ENCODE data around the gene ZNF628.
A peak's percentile ranks its signal among the peaks of the same experiment; 100 is the strongest.

ZNF628 gene

DNA sequence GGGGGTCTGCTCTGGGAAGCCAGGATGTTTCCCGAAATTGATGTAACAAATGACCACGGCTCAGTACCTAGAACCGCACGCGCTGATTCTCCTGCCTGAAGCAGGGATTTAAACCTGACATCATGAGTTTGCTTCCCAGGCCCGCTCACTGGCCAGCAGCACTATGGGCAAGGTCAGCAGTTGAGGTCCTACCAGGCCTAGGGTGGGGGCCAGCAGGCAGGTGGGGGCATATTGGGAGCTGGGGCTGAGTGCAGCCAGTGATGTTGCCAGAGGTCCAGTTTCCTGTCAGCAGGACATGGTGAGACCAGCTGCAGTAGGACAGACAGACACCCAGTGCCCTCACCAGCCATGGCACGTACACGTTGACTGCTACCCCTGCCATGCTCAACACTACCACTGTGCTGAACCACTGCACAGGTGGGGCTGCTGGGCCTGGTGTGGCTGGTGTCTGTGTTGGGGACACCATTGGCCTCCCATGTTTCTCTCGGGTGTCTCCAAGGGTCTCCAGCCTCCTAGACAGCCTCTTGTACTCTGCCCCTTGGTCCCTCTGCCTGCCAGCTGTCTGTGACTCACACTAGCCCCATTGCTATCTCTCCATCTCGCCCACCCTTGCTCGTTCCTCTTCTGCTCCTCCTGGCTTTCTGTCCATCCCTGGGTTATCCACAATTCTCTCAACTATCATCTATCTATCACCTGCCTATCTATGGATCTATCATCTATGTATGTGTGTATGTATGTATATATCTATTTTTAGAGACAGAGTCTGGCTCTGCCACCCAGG, 10.8 kb upstream of the ZNF628 start:
- Histone ChIP-seq H3K4me1 (ENCODE audit: insufficient read depth, low read length, poor library complexity, severe bottlenecking) (peaks cover 11% of the 10 kb centered on the region), H3K79me2 (ENCODE audit: insufficient read depth, low read length) (peaks cover 7% of the 10 kb centered on the region), H3K27me3 (ENCODE audit: insufficient read depth, low read length, poor library complexity, severe bottlenecking) (peaks cover 3% of the 10 kb centered on the region), H3F3A (ENCODE audit: low read depth) (no peaks in the 10 kb centered on the region), H4K20me1 (ENCODE audit: insufficient read depth, low read length, poor library complexity, severe bottlenecking) (peaks cover 2% of the 10 kb centered on the region), H3K36me3 (ENCODE audit: insufficient read depth, low read length) (no peaks in the 10 kb centered on the region), H3K4me2 (ENCODE audit: low read depth, low read length, poor library complexity, severe bottlenecking) (no peak overlapping the region), H3K4me3 (ENCODE audit: low read length, poor library complexity, severe bottlenecking) (no peak overlapping the region), H3K9ac (ENCODE audit: low read depth, low read length, poor library complexity, severe bottlenecking) (no peak overlapping the region), H3K9me2 (replicated peaks; ENCODE audit: low read depth, low read length) (no peaks in the 10 kb centered on the region), H3K9me3 (ENCODE audit: insufficient read depth, low read depth, low read length) (no peaks in the 10 kb centered on the region), H2AFZ (ENCODE audit: low read length) (no peak overlapping the region)
- no peak for TF ChIP-seq EZH2phosphoT487 (IDR thresholded peaks at IDR 0.05; ENCODE audit: borderline replicate concordance)
- TF ChIP-seq, protein P1, sequence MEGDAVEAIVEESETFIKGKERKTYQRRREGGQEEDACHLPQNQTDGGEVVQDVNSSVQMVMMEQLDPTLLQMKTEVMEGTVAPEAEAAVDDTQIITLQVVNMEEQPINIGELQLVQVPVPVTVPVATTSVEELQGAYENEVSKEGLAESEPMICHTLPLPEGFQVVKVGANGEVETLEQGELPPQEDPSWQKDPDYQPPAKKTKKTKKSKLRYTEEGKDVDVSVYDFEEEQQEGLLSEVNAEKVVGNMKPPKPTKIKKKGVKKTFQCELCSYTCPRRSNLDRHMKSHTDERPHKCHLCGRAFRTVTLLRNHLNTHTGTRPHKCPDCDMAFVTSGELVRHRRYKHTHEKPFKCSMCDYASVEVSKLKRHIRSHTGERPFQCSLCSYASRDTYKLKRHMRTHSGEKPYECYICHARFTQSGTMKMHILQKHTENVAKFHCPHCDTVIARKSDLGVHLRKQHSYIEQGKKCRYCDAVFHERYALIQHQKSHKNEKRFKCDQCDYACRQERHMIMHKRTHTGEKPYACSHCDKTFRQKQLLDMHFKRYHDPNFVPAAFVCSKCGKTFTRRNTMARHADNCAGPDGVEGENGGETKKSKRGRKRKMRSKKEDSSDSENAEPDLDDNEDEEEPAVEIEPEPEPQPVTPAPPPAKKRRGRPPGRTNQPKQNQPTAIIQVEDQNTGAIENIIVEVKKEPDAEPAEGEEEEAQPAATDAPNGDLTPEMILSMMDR (conservative IDR thresholded peaks at IDR 0.05; ENCODE audit: low read length) = no peak

DNA sequence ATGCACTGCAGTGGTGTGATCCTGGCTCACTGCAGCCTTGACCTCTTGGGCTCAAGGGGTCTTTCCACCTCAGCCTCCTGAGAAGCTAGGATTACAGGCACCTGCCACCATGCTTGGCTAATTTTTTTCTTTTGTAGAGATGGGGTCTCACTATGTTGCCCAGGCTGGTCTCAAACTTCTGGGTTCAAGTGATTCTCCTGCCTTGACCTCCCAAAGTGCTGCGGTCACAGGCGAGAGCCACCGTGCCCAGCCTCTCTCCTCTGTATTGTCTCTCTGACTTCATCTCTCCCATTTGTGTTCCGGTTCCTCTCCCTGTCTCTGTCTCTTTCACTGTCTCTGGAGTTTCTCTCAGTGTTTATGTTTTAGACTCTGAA, 10.2 kb upstream of the ZNF628 start:
- no peak overlapping the region for H3K4me3 ChIP-seq (ENCODE audit: low read length, poor library complexity, severe bottlenecking)
- H3K4me1 ChIP-seq (ENCODE audit: insufficient read depth, low read length, poor library complexity, severe bottlenecking) = peaks cover 6% of the 10 kb centered on the region
- no peak overlapping the region for H2AFZ ChIP-seq (ENCODE audit: low read length)

DNA sequence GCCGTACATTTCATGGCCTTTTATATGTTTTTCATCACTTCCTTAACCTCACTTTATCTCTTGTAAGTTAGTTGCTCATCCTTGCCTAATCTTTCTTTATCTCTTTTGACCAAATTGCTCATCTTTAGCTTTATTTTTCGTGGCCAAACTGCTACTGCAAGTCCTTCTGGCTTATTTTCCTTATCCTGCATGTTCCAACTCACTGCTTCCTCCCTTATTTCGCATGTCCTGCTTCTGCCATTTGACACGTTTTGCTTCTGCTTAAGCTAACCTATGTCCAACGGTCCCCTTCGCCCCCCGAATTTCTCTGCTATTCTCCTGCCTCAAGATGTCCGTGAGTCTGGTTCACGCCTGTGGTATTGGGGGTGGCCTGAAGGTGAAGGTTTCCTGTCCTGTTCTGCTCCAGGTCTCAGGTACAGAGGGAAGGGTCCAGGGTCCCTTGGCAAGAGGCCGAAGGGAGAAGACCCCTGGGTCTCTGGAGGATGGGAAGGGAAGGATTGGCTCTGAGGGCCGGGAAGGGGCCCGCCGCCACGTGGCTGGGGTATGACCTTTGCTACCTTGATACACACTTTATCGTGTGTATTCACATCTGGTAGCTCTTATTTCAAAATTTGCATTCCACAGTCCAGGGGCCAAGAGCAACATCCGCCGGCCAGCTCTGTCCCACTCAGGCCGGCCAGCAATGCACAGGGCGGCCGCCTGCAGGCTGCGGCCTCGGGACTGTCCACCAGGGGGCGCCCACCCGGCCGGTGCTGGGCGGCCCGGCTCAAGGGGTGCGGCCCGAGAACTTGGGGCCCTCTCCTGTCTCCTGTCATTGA, 9.0 kb upstream of the ZNF628 start:
- H3K79me2 ChIP-seq (ENCODE audit: insufficient read depth, low read length) = no peaks in the 10 kb centered on the region
- H3K4me1 ChIP-seq (ENCODE audit: insufficient read depth, low read length, poor library complexity, severe bottlenecking) = peaks cover 2% of the 10 kb centered on the region
- no peaks in the 10 kb centered on the region for H3K9me3 ChIP-seq (ENCODE audit: insufficient read depth, low read depth, low read length)
- H2AFZ ChIP-seq (ENCODE audit: low read length) = peak overlapping the region; percentile 77
- H4K20me1 ChIP-seq (ENCODE audit: insufficient read depth, low read length, poor library complexity, severe bottlenecking) = no peaks in the 10 kb centered on the region
- no peak overlapping the region for H3K4me2 ChIP-seq (ENCODE audit: low read depth, low read length, poor library complexity, severe bottlenecking)
- TF ChIP-seq, protein P1 (conservative IDR thresholded peaks at IDR 0.05; ENCODE audit: low read length) = peak; percentile 98
- no peak for TF ChIP-seq EZH2phosphoT487 (IDR thresholded peaks at IDR 0.05; ENCODE audit: borderline replicate concordance)
- no peak overlapping the region for H3K9ac ChIP-seq (ENCODE audit: low read depth, low read length, poor library complexity, severe bottlenecking)
- no peaks in the 10 kb centered on the region for H3K9me2 ChIP-seq (replicated peaks; ENCODE audit: low read depth, low read length)
- no peaks in the 10 kb centered on the region for H3K36me3 ChIP-seq (ENCODE audit: insufficient read depth, low read length)
- no peaks in the 10 kb centered on the region for H3F3A ChIP-seq (ENCODE audit: low read depth)
- H3K4me3 ChIP-seq (ENCODE audit: low read length, poor library complexity, severe bottlenecking) = no peak overlapping the region
- H3K27me3 ChIP-seq (ENCODE audit: insufficient read depth, low read length, poor library complexity, severe bottlenecking) = no peaks in the 10 kb centered on the region

More for the DNA sequence above, 10.2 kb upstream of the ZNF628 start:
- H3K36me3 ChIP-seq (ENCODE audit: insufficient read depth, low read length) = no peaks in the 10 kb centered on the region
- no peak overlapping the region for H3K4me2 ChIP-seq (ENCODE audit: low read depth, low read length, poor library complexity, severe bottlenecking)
- peaks cover 1% of the 10 kb centered on the region for H3K79me2 ChIP-seq (ENCODE audit: insufficient read depth, low read length)
- no peaks in the 10 kb centered on the region for H3F3A ChIP-seq (ENCODE audit: low read depth)
- H3K27me3 ChIP-seq (ENCODE audit: insufficient read depth, low read length, poor library complexity, severe bottlenecking) = peaks cover 1% of the 10 kb centered on the region
- H3K9ac ChIP-seq (ENCODE audit: low read depth, low read length, poor library complexity, severe bottlenecking) = no peak overlapping the region
- H3K9me3 ChIP-seq (ENCODE audit: insufficient read depth, low read depth, low read length) = no peaks in the 10 kb centered on the region
- no peaks in the 10 kb centered on the region for H3K9me2 ChIP-seq (replicated peaks; ENCODE audit: low read depth, low read length)
- H4K20me1 ChIP-seq (ENCODE audit: insufficient read depth, low read length, poor library complexity, severe bottlenecking) = no peaks in the 10 kb centered on the region
- no peak for TF ChIP-seq EZH2phosphoT487 (IDR thresholded peaks at IDR 0.05; ENCODE audit: borderline replicate concordance)
- TF ChIP-seq, protein P1 (conservative IDR thresholded peaks at IDR 0.05; ENCODE audit: low read length) = no peak
